Endometrial microvascular endothelial cells (primary cell): Measurements from ENCODE around the gene CEP43. TPM values are rescaled to one million over a fixed set of nuclear protein-coding genes. Genes with fewer than 3 reads are reported as not detected.

Experiments used
- in situ Hi-C: cut with HindIII; loops from 2 replicates; pipeline ENCODE4 v1.10.0; 2017; ENCODE audit warnings: low sequenced_read_pairs, low pct_unique_long_range_greater_than_20kb; ENCODE audit errors: inconsistent ontology term
- total RNA-seq: library from RNA; depleted of rRNA; stranded (reverse); fragments of >200 nt; gene quantifications from one replicate; pipeline ENCODE4 v1.2.3, GENCODE V29; 2015; ENCODE audit errors: inconsistent ontology term

Gene CEP43
- total RNA-seq, 1 donor from 2014 or later = 18.1 TPM

- in situ Hi-C loops = no loop called here
These were observed 48.4 kb downstream of the CEP43 start for GRCh38 chr6:167047554-167047953.

Other genes with a start within 250 kb of the CEP43 start
- 34.8 TPM for gene RNASET2, start 42.8 kb upstream of the CEP43 start, total RNA-seq
- gene CCR6, start 123.7 kb downstream of the CEP43 start, total RNA-seq = not detected
- not detected for gene GPR31, start 158.6 kb downstream of the CEP43 start, total RNA-seq